Keratinocyte (primary cell): Measurements from ENCODE around the gene LCN10. TPM values are rescaled to one million over a fixed set of nuclear protein-coding genes. Genes with fewer than 3 reads are reported as not detected.
"Not testable (repeated sequence)": the region's sequence is repeated elsewhere in the genome, so short reads cannot be mapped to it uniquely, and the experiment has no call there.

Experiments
- DNase-seq: peaks from one replicate; pipeline ENCODE4 v3.0.0-alpha.2; 2011; ENCODE audit warnings: low read depth, missing footprints, low spot score
- FAIRE-seq: peaks from 2 replicates; lab custom pipeline; 2011; peaks lifted over from hg19 to GRCh38; lab: Jason Lieb, UNC
- H2AFZ ChIP-seq: 2 replicates; pipeline ENCODE4 v1.6.0; 2012; ENCODE audit warnings: low read length, control low read depth, inconsistent platforms; ENCODE audit not compliant: control insufficient read depth
- H3K27ac ChIP-seq: 2 replicates; pipeline ENCODE4 v1.5.1; 2011; ENCODE audit warnings: low read length; ENCODE audit not compliant: control insufficient read depth, insufficient read depth
- H3K27me3 ChIP-seq: 3 replicates; pipeline ENCODE4 v1.6.0; 2011; ENCODE audit warnings: low read length; ENCODE audit not compliant: control insufficient read depth, insufficient read depth; ENCODE audit errors: extremely low read depth
- H3K36me3 ChIP-seq, 2 experiments: 2 replicates in 1 of 2; 3 replicates in 1 of 2; pipeline ENCODE4 v1.5.1; 2011; ENCODE audit warnings: low read length in 2 of 2, mild to moderate bottlenecking in 1 of 2; ENCODE audit not compliant: control insufficient read depth in 2 of 2, insufficient read depth in 2 of 2; ENCODE audit errors: extremely low read depth in 1 of 2
- H3K4me1 ChIP-seq: 3 replicates; pipeline ENCODE4 v1.5.1; 2011; ENCODE audit warnings: low read length; ENCODE audit not compliant: control insufficient read depth, insufficient read depth; ENCODE audit errors: extremely low read depth
- H3K4me2 ChIP-seq: 3 replicates; pipeline ENCODE4 v1.6.0; 2011; ENCODE audit warnings: low read depth, low read length; ENCODE audit not compliant: control insufficient read depth, insufficient read depth; ENCODE audit errors: extremely low read depth
- H3K4me3 ChIP-seq, 3 experiments: fragments of 200-600 bp in 1 of 3; sonication (generic) in 1 of 3; 2 replicates in 2 of 3; 3 replicates in 1 of 3; pipeline ENCODE4 v1.5.1; 2011 to 2016; ENCODE audit warnings: low read length in 3 of 3, mild to moderate bottlenecking in 3 of 3, control low read depth in 2 of 3, inconsistent platforms in 1 of 3, low read depth in 1 of 3, mixed read lengths in 1 of 3, mixed run types in 1 of 3, moderate library complexity in 1 of 3; ENCODE audit not compliant: control insufficient read depth in 2 of 3, insufficient read depth in 2 of 3; ENCODE audit errors: extremely low read depth in 1 of 3
- H3K79me2 ChIP-seq: 2 replicates; pipeline ENCODE4 v1.6.0; 2012; ENCODE audit warnings: low read length; ENCODE audit not compliant: control insufficient read depth, insufficient read depth
- H3K9ac ChIP-seq: 3 replicates; pipeline ENCODE4 v1.6.0; 2011; ENCODE audit warnings: low read length; ENCODE audit not compliant: control insufficient read depth, insufficient read depth; ENCODE audit errors: extremely low read depth
- H3K9me1 ChIP-seq: 3 replicates; pipeline ENCODE4 v1.6.0; 2011; ENCODE audit warnings: low read length; ENCODE audit not compliant: control insufficient read depth, insufficient read depth; ENCODE audit errors: extremely low read depth
- H3K9me3 ChIP-seq: 2 replicates; pipeline ENCODE4 v1.5.1; 2012; ENCODE audit warnings: low read depth, low read length; ENCODE audit not compliant: control insufficient read depth
- H4K20me1 ChIP-seq: 3 replicates; pipeline ENCODE4 v1.6.0; 2011; ENCODE audit warnings: low read length; ENCODE audit not compliant: control insufficient read depth, insufficient read depth; ENCODE audit errors: extremely low read depth
- EZH2 ChIP-seq: IDR thresholded peaks from one replicate; pipeline ENCODE4 v1.6.1; 2012; ENCODE audit warnings: inconsistent platforms, mild to moderate bottlenecking, low read length, moderate library complexity
- dilution Hi-C: fragments of 300-500 bp; cut with MboI; formaldehyde crosslinking; loops from one replicate; pipeline ENCODE4 v1.7.0; 2020; ENCODE audit warnings: low sequenced_read_pairs; ENCODE audit not compliant: extremely low pct_ligation_motif_present
- polyA plus RNA-seq, 5 experiments: library from polyadenylated mRNA; depleted of rRNA in 3 of 5; stranded (reverse) in 3 of 5; stranded (forward) in 1 of 5; unstranded in 1 of 5; fragments of >200 nt; gene quantifications; 1 replicate in 1 of 5; 2 replicates in 3 of 5; 3 replicates in 1 of 5; pipeline versions ENCODE4 v1.2.1 to v1.2.3, GENCODE V29; 2011 to 2012; ENCODE audit warnings: missing spikeins in 2 of 5, low read depth in 1 of 5, low replicate concordance in 1 of 5
- TF ChIP-seq, protein P1 (sequence below), 3 experiments: IDR thresholded peaks in 1 of 3; conservative IDR thresholded peaks in 1 of 3; optimal IDR thresholded peaks in 1 of 3; 2 replicates in 2 of 3; 3 replicates in 1 of 3; pipeline versions ENCODE3 to v1.5.1; 2011; ENCODE audit warnings: low read length in 3 of 3, mild to moderate bottlenecking in 3 of 3, moderate library complexity in 2 of 3, control low read depth in 1 of 3, inconsistent platforms in 1 of 3; ENCODE audit not compliant: insufficient read depth in 2 of 3; ENCODE audit errors: extremely low read depth in 1 of 3

The LCN10 gene
- polyA plus RNA-seq, 1 donor (not counting 4 experiments of a cell fraction or from before 2014, with no cell fraction given): not detected

DNA sequence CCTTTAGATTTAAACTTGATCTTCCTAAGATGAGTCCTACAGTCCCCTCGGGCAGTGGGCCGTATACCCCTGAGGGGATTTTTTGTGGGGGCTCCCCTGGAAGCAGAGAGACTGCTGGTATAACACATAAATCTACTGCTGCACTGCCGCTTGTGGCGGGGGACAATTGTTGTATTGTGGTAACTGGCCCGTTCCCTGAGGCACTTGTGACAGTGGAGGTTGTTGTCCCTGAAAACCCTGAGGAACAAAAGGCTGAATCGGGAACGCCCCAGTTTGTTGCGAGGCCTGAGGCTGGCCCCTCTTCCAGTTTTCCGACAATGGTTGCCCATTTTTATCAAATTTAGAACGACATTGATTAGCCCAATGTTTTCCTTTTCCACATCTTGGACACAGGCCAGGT lies 43.7 kb upstream of the LCN10 start:
- Histone ChIP-seq H3K9me1 (no peaks in the 10 kb centered on the region), H3K27ac (no peak overlapping the region), H3K9ac (no peak overlapping the region), H3K4me3 (no peak overlapping the region), H3K4me2 (no peak overlapping the region), H3K4me1 (peaks cover 7% of the 10 kb centered on the region), H3K36me3 (no peaks in the 10 kb centered on the region), H3K27me3 (no peaks in the 10 kb centered on the region), H3K79me2 (peaks cover 1% of the 10 kb centered on the region), H3K9me3 (no peaks in the 10 kb centered on the region), H4K20me1 (no peaks in the 10 kb centered on the region), H2AFZ (no peak overlapping the region)
- dilution Hi-C loops: no loop called here
- DNase-seq (no peak), FAIRE-seq (no peak)
- no peak for TF ChIP-seq EZH2
- TF ChIP-seq, protein P1, sequence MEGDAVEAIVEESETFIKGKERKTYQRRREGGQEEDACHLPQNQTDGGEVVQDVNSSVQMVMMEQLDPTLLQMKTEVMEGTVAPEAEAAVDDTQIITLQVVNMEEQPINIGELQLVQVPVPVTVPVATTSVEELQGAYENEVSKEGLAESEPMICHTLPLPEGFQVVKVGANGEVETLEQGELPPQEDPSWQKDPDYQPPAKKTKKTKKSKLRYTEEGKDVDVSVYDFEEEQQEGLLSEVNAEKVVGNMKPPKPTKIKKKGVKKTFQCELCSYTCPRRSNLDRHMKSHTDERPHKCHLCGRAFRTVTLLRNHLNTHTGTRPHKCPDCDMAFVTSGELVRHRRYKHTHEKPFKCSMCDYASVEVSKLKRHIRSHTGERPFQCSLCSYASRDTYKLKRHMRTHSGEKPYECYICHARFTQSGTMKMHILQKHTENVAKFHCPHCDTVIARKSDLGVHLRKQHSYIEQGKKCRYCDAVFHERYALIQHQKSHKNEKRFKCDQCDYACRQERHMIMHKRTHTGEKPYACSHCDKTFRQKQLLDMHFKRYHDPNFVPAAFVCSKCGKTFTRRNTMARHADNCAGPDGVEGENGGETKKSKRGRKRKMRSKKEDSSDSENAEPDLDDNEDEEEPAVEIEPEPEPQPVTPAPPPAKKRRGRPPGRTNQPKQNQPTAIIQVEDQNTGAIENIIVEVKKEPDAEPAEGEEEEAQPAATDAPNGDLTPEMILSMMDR (optimal IDR thresholded peaks at IDR 0.05 in 1 of 3, IDR thresholded peaks at IDR 0.05 in 1 of 3, conservative IDR thresholded peaks at IDR 0.05 in 1 of 3; ENCODE audit: extremely low read depth in 1 of 3, insufficient read depth in 2 of 3, low read length in 3 of 3): no peak

DNA sequence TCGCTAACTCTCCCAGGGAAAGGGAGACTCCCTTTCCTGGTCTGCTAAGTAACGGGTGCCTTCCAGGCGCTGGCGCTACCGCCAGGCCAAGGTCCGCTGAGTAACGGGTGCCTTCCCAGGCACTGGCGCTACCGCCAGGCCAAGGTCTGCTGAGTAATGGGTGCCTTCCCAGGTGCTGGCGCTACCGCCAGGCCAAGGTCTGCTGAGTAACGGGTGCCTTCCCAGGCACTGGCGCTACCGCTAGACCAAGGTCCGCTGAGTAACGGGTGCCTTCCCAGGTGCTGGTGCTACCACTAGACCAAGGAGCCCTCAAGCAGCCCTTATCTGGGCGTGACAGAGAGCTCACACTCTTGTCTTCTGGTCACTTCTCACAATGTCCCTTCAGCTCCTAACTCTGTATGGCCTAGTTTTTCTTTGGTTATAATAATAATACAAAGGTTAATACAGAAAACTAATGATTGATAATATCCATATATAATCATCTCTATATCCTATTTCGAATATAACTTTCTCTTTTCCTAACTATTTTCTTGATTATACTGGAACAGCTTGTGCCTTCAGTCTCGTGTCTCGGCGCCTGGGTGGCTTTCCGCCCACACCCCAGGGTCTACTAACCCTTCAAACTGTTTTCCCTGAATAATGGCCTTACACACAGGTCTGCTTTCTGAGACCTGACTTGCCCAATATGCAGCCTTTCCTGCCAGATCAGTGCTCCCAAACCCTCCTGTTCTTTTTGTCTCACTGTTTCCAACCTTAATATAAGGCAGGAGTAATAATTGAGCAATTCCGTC lies 43.0 kb upstream of the LCN10 start:
- H3K79me2 ChIP-seq, H3K27ac ChIP-seq, H3K36me3 ChIP-seq, H3K9ac ChIP-seq, H3K4me2 ChIP-seq, H3K9me3 ChIP-seq, H4K20me1 ChIP-seq, H3K4me1 ChIP-seq, FAIRE-seq, H3K27me3 ChIP-seq, H3K4me3 ChIP-seq, dilution Hi-C loops, H2AFZ ChIP-seq, H3K9me1 ChIP-seq, DNase-seq: not testable (repeated sequence)

- no peak overlapping the region for H3K4me2 ChIP-seq
- H3K9me1 ChIP-seq: no peaks in the 10 kb centered on the region
- DNase-seq (no peak), FAIRE-seq (no peak)
- no peak overlapping the region for H2AFZ ChIP-seq
- dilution Hi-C loops: no loop called here
- no peaks in the 10 kb centered on the region for H3K79me2 ChIP-seq
- no peak overlapping the region for H3K27ac ChIP-seq
- H3K36me3 ChIP-seq: no peaks in the 10 kb centered on the region
- no peak overlapping the region for H3K4me3 ChIP-seq
- peaks cover 2% of the 10 kb centered on the region for H3K4me1 ChIP-seq
- TF ChIP-seq, protein P1 (optimal IDR thresholded peaks at IDR 0.05 in 1 of 3, IDR thresholded peaks at IDR 0.05 in 1 of 3, conservative IDR thresholded peaks at IDR 0.05 in 1 of 3; ENCODE audit: extremely low read depth in 1 of 3, insufficient read depth in 2 of 3, low read length in 3 of 3): no peak
- TF ChIP-seq EZH2: no peak
- H3K9ac ChIP-seq: no peak overlapping the region
- no peaks in the 10 kb centered on the region for H3K9me3 ChIP-seq
- H3K27me3 ChIP-seq: peaks cover 6% of the 10 kb centered on the region
- H4K20me1 ChIP-seq: no peaks in the 10 kb centered on the region
Observed at GRCh38 chr9:136784997-136785361, 42.2 kb upstream of the LCN10 start.
